GM19395 (cell line): ENCODE results near the gene PRAMEF2.
"Not testable (repeated sequence)": the region's sequence is repeated elsewhere in the genome, so short reads cannot be mapped to it uniquely, and the experiment has no call there.

Source experiments
- ATAC-seq: cut with Tn5 transposase; IDR thresholded peaks from one replicate; pipeline ENCODE4 v1.9.1; 2021; ENCODE audit warnings: mild to moderate bottlenecking, moderate library complexity; ENCODE audit not compliant: unreplicated experiment

Gene PRAMEF2

DNA sequence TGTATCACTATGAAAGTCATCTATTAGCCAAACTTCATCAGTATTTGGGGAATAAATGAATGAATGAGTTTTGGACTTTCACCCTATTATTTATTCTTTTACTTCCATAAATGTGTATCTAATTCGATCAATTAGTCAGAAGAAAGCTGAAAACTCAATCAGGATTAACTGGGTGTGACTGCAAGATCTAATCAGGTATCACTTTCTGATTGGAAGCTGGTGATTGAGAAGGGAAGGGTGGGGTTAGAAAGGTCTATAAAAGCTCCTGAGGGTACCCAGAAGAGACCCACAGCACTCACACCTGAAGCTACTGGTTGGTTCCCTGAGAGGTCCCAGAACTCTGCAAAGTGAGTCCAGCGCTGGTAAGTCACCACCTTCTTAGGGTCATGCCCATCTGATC lies at the start of gene PRAMEF2:
PRAMEF2 (plus strand) TSS at position 301 of the 400 bp plus-strand sequence. CDS start 1,924 bp downstream, outside the sequence.
- not testable (repeated sequence) for ATAC-seq

DNA sequence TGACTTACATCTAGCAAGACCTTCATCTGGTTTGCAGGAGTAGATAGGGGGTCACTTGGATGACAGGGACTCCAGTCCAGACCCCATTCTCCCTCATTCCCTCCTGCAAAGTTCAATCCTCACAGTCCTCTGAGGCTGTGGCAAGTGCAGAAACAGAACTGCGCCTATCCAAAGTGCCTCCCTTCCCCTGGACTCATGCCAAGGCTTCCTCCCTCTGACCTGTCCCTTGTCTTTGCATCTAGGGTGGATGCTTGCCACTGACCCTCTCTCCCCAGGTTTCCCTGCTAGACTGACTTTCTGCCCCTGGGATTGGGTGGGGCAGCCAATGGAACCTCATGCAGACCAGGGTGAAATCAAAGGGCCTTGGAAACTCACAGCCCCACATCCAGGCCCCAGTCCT lies 47.0 kb upstream of the PRAMEF2 start:
- no peak for ATAC-seq

DNA sequence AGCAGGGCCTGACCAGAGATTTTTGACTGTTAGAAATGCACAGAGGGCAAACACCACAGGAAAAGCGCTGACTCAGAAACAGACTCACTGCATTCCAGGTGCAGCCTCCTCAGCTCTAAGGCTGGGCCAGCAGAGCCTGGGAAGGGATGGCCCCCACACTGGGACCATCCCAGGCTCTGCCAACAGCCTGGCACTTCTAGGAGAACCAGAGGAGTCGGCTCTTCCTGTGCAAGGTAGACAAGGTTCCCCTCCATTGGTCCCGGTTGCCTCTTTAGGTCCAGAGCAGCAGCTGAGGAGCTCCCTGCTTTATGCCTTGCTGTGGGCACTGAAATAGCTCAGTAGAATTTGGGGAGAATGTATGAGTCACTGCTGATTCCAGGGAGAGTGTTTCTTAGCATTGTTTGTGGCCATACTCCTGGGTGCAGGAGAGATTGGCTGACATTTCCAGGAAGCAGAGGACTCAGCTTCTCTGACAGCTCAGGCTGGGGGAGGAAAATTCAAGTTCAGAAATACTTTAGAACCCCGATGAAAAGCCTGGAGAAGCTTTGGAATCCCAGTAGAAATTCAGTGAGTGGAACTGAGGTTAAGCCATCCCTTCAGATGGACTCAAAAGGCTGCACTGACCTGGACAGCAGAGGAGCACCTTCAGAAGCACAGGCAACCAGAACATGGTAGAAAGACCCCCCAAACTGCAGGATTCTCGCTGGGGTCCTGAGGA lies 46.0 kb upstream of the PRAMEF2 start:
- ATAC-seq, result no peak

DNA sequence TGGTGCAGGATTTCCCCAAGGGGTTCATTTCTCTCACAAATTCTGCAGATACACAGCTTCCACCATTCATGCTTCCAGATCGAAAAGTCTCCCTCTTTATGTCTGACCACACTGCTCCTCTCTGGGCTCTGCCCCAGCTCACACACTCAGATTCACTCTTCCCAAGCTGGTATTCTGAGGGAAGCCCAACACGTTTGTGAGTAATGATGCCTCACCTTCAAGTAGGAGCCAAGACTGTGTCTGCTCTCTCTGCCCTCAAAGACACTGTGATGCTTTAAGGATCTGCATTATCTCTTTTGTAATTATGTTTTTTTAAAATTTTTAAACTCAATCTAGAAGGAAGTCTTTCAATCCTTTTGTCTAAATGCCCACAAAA lies 45.5 kb upstream of the PRAMEF2 start:
- ATAC-seq, result no peak

DNA sequence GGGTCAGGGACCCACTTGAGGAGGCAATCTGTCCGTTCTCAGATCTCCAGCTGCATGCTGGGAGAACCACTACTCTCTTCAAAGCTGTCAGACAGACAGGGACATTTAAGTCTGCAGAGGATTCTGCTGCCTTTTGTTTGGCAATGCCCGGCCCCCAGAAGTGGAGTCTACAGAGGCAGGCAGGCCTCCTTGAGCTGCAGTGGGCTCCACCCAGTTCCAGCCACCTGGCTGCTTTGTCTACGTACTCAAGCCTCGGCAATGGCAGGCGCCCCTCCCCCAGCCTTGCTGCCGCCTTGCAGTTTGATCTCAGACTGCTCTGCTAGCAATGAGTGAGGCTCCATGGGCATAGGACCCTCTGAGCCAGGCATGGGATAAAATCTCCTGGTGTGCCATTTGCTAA lies 37.8 kb upstream of the PRAMEF2 start:
- ATAC-seq, result not testable (repeated sequence)

- ATAC-seq, result not testable (repeated sequence)
Observed at GRCh38 chr1:12831310-12831709, 25.6 kb upstream of the PRAMEF2 start, which contains the start of gene PRAMEF11. TSS of gene PRAMEF11 (minus strand) at chr1:12831410. CDS start at chr1:12828789, 2,621 bp downstream.

DNA sequence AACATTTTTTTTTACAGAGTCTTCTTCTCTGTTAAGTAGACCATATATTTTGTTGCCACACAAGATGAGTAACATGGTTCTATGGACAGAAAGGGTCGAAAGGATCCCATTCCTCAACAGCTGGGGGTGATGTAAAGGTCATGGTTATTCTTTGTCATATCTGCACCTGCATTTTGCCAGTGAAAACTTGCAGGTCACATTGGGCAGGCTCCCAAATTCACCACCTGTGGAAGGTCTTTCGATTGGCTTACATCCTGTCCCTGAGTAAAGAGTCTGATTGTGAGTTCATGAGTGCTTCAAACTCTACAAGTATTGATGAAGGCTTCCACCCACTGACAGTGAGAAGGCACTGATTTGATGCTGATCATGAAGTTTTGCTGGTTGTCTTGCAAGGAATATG lies 23.6 kb upstream of the PRAMEF2 start:
- not testable (repeated sequence) for ATAC-seq

- not testable (repeated sequence) for ATAC-seq
Observed at GRCh38 chr1:12848620-12849019, 8.3 kb upstream of the PRAMEF2 start, which contains the start of gene HNRNPCL1. TSS of gene HNRNPCL1 (minus strand) at chr1:12848720. CDS start at chr1:12848289, 431 bp downstream.

DNA sequence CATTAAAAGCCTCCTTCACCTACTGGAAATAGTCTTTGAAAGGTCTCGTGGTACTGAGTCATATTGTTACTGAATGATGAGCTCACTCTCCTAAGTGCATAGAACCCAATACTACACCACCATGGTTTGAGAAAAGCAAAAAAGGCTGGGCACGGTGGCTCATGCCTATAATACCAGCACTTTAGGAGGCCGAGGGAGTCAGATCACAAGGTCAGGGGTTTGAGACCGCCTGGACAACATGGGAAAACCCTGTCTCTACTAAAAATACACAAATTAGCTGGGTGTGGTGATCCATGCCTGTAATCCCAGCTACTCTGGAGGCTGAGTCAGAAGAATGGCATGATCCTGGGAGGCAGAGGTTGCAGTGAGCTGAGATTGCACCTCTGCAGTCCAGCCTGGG lies 5.1 kb upstream of the PRAMEF2 start:
- ATAC-seq, result no peak

GRCh38 chr1:12863131-12863880 lies 6.4 kb downstream of the PRAMEF2 start:
- not testable (repeated sequence) for ATAC-seq

DNA sequence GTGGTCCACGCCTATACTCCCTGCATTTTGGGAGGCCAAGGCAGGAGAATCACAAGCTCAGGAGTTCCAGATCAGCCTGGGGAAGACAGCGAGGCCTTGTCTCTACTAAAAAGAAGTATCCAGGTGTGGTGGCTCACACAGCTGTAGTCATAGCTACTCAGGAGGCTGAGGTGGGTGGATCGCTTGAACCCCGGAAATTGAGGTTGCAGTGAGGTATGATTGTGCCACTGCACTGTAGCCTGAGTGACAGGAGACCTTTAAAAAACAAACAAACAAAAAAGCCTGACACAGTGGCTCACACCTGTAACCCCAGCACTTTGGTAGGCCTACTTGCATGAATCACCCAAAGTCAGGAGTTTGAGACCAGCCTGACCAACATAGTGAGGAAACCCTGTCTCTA lies 21.6 kb downstream of the PRAMEF2 start:
- ATAC-seq, result not testable (repeated sequence)

GRCh38 chr1:12886101-12886500 lies 29.2 kb downstream of the PRAMEF2 start, which contains the start of gene PRAMEF4:
TSS of gene PRAMEF4 (minus strand) at chr1:12886201. CDS start at chr1:12883394, 2,807 bp downstream.
- ATAC-seq, result not testable (repeated sequence)

GRCh38 chr1:12898170-12898569 lies 41.3 kb downstream of the PRAMEF2 start, which contains the start of gene PRAMEF10:
TSS of gene PRAMEF10 (minus strand) at chr1:12898270. CDS start at chr1:12895847, 2,423 bp downstream.
- not testable (repeated sequence) for ATAC-seq

DNA sequence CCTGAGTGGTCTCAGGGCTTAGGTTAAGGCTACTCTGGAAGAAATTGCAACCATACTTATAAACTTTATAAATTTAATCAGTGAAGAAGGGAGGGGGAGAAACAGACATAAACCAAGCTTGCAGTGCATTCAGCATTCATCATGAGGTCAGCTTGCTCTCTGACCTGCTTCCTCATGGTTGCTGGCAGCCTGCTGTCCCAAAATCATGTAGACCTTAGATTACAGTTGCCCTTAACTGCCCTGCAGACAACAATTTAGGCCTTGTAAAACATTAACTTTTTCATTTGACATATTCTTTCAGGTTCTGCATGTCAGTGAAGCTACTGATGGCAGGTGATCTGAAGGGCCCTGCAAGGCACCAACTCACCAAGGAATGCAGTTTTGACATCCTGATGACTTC lies 42.3 kb downstream of the PRAMEF2 start:
- ATAC-seq, result not testable (repeated sequence)

DNA sequence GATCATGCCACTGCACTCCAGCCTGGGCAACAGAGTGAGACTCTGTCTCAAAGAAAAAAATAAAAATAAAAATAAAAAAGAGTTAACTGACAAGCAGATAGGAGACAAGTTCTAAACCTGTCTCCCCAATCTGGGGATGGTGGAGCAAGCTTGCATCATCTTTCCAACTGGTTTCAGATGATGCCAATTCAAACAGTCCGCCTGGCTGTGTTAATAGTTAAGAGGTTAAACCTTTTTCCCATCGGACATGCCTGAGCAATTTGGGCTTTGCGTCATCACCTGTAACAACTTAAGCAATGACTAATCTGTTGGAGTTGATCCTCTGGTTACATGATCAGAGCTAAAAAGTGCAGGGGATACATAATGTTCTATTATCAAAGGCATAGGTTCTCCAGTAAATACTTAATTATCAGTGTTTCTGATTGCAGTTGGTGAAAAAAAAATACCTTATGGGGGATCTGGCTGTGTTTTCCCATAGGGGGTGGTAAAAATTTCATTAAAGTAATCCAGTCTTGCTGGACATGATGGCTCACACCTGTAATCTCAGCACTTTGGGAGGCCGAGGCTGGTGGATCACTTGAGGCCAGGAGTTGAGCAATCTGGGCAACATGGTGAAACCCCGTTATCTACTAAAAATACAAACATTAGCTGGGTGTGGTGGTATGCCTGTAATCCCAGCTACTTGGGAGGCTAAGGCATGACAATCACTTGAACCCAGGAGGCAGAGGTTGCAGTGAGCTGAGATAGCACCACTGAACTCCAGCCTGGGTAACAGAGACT lies 47.1 kb downstream of the PRAMEF2 start:
- ATAC-seq, result not testable (repeated sequence)
